HG02678 (cell line): ENCODE measurements around the gene LMBR1.
"Not testable (repeated sequence)": the region's sequence is repeated elsewhere in the genome, so short reads cannot be mapped to it uniquely, and the experiment has no call there.

Experiments
- ATAC-seq: cut with Tn5 transposase; IDR thresholded peaks from one replicate; pipeline ENCODE4 v1.9.1; 2021; ENCODE audit warnings: mild to moderate bottlenecking, moderate library complexity; ENCODE audit not compliant: unreplicated experiment

The LMBR1 gene

GRCh38 chr7:156661637-156662036 lies 231.3 kb downstream of the LMBR1 start:
- ATAC-seq: no peak

DNA sequence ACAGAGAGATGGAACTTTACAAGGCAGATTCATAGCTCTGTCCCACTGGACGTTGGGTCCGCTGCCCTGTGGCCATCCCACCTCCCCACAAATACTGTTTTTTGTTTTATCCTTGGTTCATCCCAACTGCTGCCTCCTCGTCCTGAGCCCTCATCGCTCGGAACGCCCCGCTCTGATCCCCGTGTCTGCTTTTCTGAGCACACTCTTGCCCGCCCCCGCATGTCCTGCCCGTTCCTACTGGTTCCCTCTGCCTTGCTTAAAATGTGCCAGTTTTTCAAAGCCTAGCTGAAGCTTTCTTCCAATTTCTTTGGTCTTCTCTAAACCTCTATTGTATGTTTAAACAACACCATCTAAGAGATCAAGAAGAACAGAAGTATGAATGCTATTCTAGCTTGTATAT lies 233.0 kb downstream of the LMBR1 start:
- ATAC-seq: no peak

DNA sequence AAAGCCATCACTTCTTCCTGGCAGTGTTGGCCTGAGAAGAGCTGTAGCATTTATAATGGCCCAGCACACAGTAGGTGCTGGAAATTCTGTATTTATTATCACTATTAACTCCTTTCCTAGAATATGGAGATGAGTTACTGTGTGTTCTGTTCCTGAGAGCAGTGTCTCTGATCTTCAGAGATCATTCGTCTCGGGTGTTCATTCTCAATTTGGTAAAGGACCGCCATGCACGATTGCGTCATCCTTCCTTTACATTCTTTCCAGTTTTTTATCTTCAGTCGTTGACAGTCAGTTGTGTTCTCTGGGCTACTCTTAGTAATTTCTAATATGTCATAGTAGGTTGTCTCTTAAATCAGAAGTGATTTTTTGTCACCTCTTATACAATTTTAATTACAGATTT lies 233.8 kb downstream of the LMBR1 start:
- no peak for ATAC-seq

- ATAC-seq: no peak
Measured at GRCh38 chr7:156657681-156658080, 235.3 kb downstream of the LMBR1 start.

- ATAC-seq: peak; percentile 77
Measured at GRCh38 chr7:156656598-156656997, 236.4 kb downstream of the LMBR1 start.

DNA sequence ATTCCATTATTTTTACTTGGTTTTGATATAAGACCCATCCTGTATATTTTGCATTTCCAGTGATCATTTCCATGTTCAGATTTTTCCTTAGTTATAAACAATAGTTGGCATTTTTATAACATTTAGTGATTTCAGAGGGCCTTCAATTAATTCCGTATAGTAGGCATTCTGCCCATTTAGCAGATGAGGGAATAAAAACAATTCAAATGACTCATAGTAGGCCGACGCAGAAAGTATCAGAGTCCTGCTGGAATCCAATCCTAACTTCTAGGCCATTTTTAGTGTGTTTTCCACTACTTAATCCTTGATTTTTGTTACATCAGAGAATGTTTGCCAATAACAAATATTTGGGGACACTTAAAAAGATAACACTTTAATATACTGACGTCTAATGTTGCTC lies 237.0 kb downstream of the LMBR1 start:
- no peak for ATAC-seq

DNA sequence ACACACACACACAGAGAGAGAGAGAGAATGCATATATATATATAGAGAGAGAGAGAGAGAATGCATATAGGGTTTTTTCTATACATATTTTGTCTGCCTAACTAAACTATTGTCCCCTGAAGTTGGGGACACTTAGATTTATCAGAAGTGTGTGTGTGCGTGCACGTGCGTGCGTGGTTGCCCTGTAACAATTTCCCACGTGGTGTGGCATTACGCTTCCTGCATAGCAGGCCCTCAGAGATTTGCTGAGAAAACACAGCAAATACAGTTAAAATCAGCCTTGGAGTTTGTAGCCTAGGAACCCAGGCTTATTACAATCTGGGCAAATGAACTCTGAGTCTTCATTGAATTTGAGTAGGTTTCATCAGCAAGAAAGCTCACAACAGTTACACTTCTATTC lies 237.7 kb downstream of the LMBR1 start:
- ATAC-seq: no peak

GRCh38 chr7:156654511-156655234 lies 238.3 kb downstream of the LMBR1 start:
- no peak for ATAC-seq

GRCh38 chr7:156652886-156653568 lies 240.0 kb downstream of the LMBR1 start:
- no peak for ATAC-seq

GRCh38 chr7:156651474-156651873 lies 241.5 kb downstream of the LMBR1 start:
- ATAC-seq: no peak

- ATAC-seq: no peak
Measured at GRCh38 chr7:156650042-156650441, 242.9 kb downstream of the LMBR1 start.

DNA sequence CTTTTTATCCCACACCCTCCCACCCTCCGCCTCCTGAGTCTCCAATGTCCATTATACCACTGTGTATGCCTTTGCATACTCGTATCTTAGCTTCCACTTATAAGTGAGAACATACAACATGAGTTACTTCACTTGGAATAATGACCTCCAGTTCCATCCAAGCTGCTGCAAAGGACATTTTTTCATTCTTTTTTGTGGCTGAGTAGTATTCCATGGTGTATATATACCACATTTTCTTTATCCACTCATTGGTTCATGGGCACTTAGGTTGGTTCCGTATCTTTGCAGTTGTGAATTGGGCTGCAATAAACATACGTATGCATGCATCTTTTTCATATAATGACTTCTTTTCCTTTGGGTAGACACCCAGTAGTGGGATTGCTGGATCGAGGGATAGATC lies 245.7 kb downstream of the LMBR1 start:
- not testable (repeated sequence) for ATAC-seq

- ATAC-seq: no peak
Measured at GRCh38 chr7:156642306-156643045, 250.5 kb downstream of the LMBR1 start.

DNA sequence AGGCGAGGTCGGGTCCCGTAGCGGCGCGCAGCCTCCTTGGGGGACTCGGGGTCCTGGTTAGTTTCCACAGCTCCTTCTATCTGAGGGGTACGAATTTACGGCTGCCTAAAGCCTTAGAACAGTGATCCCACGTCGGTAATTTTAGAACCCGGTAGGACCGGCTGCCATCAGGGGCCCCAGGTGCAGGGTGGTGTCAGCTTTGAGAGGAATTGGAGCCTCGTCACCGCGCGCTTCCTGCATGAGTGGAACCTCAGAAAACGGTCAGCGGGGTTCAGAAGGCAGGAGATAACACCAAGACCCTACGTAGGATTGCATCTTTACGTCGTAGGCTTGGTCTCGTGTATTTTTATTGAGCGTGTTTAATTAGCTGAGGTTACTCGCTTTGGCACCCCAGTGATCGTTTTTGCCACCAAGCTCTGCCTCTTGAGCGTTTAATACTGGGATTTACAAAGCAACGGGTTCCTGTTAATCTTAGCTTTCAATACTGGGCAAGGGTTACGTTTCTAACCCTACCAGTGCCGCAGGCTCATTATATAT lies 252.0 kb downstream of the LMBR1 start:
- ATAC-seq: peak; percentile 47

- peak; percentile 80 for ATAC-seq
Measured at GRCh38 chr7:156640257-156640948, 252.6 kb downstream of the LMBR1 start, which contains the start of gene RNF32. TSS of gene RNF32 (plus strand) at chr7:156640774. CDS start at chr7:156643878, 3,104 bp downstream.

DNA sequence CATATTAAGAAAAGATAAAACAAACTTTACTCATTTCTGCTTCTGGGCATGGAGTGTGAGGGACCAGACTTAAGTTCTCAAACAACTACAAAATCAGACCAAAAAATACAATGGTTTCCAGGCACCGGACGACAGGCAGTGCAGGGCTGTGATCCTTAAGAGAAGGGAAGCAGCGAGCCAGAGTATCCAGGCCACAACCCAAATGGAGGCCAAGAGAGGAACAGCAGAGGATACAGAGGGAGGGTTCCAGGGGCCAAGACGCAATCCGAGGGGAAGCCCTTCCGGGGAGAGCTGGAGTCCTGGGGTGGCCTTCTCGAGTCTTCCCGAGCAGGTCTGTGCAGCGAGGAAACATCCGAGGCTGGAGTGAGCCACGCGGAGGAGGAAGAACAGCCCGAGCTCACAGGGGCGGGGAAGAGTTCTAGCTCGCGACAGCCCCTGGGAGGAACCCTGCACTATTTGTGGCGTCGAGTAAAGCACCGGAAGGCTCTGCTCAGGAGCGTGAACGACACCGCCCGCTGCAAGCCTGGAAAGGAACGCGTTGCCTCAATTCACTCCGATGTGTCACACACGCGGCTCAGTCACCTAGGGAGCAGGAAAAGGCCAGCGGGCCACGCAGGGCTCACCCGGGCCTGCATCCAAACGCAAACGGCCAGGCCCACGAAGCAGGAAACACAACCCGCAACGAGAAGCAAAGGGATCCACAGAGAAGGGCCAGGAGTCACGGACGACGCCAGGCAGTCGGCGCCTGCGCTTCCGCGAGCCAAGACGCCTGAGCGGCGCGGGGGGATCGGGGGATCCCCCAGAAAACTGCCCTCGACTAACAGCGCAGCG lies 253.3 kb downstream of the LMBR1 start:
- ATAC-seq: peak; percentile 32

GRCh38 chr7:156638443-156639077 lies 254.4 kb downstream of the LMBR1 start:
- no peak for ATAC-seq

- not testable (repeated sequence) for ATAC-seq
Measured at GRCh38 chr7:156637093-156637492, 255.9 kb downstream of the LMBR1 start.
